ENCODE data around the gene PRKN. TPM values are rescaled to one million over a fixed set of nuclear protein-coding genes. Genes with fewer than 3 reads are reported as not detected.

The PRKN gene
- total RNA-seq, 1 donor from 2014 or later: 2.8 TPM

DNA sequence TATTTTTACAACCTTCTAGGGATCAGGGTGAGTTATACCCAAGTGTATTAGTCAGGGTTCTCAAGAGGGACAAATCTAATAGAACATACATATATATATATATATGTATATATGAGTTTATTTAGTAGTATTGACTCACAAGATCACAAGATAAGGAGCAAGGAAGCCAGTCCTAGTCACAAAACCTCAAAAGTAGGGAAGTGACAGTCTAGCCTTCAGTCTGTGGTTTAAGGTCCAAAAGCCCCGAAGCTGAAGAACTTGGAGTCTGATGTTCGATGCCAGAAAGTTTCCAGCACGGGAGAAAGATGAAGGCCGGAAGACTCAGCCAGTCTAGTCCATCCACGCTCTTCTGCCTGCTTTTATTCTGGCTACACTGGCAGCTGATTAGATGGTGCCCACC is 821.0 kb downstream of the PRKN start:
- H4K20me1 ChIP-seq (ENCODE audit: low read depth): no peaks in the 10 kb centered on the region
- no peaks in the 10 kb centered on the region for H3K79me2 ChIP-seq (ENCODE audit: low read depth)
- no peaks in the 10 kb centered on the region for H3K4me1 ChIP-seq
- H3K4me2 ChIP-seq: no peak overlapping the region
- H2AFZ ChIP-seq (replicated peaks): no peak overlapping the region
- H3K9ac ChIP-seq: no peak overlapping the region
- H3K9me3 ChIP-seq (ENCODE audit: low read depth): no peaks in the 10 kb centered on the region
- Mint-ChIP-seq H3K4me3 (no peak overlapping the region), H3K9me3 (peaks cover 7% of the 10 kb centered on the region), H3K4me1 (peaks cover 10% of the 10 kb centered on the region), H3K27me3 (ENCODE audit: insufficient read depth, low read depth) (no peaks in the 10 kb centered on the region), H3K27ac (no peak overlapping the region), H3K36me3 (peaks cover 1% of the 10 kb centered on the region)
- H3K27me3 ChIP-seq: no peaks in the 10 kb centered on the region
- no peak overlapping the region for H3K4me3 ChIP-seq
- TF ChIP-seq, protein P1, sequence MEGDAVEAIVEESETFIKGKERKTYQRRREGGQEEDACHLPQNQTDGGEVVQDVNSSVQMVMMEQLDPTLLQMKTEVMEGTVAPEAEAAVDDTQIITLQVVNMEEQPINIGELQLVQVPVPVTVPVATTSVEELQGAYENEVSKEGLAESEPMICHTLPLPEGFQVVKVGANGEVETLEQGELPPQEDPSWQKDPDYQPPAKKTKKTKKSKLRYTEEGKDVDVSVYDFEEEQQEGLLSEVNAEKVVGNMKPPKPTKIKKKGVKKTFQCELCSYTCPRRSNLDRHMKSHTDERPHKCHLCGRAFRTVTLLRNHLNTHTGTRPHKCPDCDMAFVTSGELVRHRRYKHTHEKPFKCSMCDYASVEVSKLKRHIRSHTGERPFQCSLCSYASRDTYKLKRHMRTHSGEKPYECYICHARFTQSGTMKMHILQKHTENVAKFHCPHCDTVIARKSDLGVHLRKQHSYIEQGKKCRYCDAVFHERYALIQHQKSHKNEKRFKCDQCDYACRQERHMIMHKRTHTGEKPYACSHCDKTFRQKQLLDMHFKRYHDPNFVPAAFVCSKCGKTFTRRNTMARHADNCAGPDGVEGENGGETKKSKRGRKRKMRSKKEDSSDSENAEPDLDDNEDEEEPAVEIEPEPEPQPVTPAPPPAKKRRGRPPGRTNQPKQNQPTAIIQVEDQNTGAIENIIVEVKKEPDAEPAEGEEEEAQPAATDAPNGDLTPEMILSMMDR (IDR thresholded peaks at IDR 0.05): no peak
- no peak for TF ChIP-seq EZH2 (IDR thresholded peaks at IDR 0.05)
- TF ChIP-seq EZH2phosphoT487 (IDR thresholded peaks at IDR 0.05): no peak
- no peaks in the 10 kb centered on the region for H3F3A ChIP-seq (ENCODE audit: low read depth)
- H3K36me3 ChIP-seq: no peaks in the 10 kb centered on the region
- H3K27ac ChIP-seq: no peak overlapping the region
- no peak for DNase-seq (ENCODE audit: low spot score)

DNA sequence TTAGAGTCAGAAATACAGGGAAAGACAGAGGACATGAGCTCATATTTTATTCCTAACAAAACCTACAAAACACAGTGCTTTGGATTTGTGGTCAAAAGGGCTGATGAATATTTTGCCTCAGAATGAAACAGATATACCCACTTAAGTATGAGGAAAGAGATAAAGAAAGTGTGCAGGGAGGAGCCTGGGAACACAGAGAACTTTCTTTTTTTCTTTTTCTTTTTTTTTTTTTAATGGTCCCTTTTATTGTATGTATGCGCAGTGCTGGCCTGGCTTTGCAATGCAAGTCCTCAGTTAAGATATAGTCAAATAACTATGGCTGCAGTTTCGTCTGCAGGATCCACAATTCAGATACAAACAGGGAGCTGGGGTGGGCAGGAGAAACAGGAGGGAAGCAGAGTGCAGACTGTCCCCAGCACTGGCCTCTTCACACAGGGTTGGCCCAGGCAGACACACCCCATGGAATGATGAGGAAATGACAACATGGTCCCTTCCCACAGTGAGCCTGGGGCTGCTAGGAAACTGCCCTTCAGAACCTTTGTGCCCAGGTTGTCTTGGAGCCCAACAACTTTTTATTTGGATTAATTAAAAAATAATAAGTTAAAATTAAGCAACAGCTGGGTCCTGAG is 823.9 kb downstream of the PRKN start:
- Mint-ChIP-seq H3K27me3 (ENCODE audit: insufficient read depth, low read depth) (peaks cover 3% of the 10 kb centered on the region), H3K4me1 (peaks cover 8% of the 10 kb centered on the region), H3K9me3 (peaks cover 4% of the 10 kb centered on the region), H3K36me3 (peaks cover 1% of the 10 kb centered on the region), H3K4me3 (no peak overlapping the region), H3K27ac (no peak overlapping the region)
- no peak overlapping the region for H3K4me2 ChIP-seq
- no peaks in the 10 kb centered on the region for H4K20me1 ChIP-seq (ENCODE audit: low read depth)
- no peaks in the 10 kb centered on the region for H3K27me3 ChIP-seq
- no peak overlapping the region for H3K4me3 ChIP-seq
- no peak for DNase-seq (ENCODE audit: low spot score)
- H3K79me2 ChIP-seq (ENCODE audit: low read depth): no peaks in the 10 kb centered on the region
- no peaks in the 10 kb centered on the region for H3K4me1 ChIP-seq
- H3K9me3 ChIP-seq (ENCODE audit: low read depth): no peaks in the 10 kb centered on the region
- no peak overlapping the region for H3K9ac ChIP-seq
- no peak overlapping the region for H2AFZ ChIP-seq (replicated peaks)
- TF ChIP-seq, protein P1 (IDR thresholded peaks at IDR 0.05): no peak
- TF ChIP-seq EZH2 (IDR thresholded peaks at IDR 0.05) (no peak), EZH2phosphoT487 (IDR thresholded peaks at IDR 0.05) (no peak)
- no peak overlapping the region for H3K27ac ChIP-seq
- H3F3A ChIP-seq (ENCODE audit: low read depth): no peaks in the 10 kb centered on the region
- no peaks in the 10 kb centered on the region for H3K36me3 ChIP-seq

DNA sequence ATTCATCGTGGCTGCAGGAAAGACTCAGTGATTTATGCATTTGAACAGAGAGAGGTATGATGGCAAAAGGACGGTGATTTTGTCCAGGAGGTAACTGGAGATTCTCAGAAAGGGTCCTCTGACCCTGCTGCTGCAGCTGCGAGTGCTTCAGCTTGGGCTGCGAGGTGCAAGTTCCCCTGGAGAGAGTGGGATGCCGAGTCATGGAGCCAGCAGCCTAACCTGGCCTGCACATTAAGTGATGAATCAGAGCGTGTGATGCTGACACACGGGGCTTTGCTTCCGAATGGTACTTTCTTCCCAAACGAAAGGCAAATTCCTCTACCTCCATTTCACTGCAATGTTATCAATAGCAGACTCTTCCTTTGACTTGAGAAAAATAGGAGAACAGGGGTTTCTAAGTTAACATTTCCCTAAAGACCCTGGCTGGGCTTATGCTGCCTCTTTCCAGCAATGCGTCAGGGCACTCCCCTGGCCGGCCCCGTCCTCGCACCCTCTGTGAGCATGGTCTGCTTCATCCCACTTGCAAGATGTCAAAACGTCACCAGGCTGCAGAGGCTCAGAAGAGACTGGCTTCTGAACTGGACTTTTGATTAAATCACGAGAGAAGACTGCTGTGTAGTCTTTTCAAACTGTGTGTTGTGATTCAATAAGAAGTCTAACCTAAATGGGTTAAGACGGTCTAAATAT is 825.7 kb downstream of the PRKN start:
- Histone ChIP-seq H3K4me3 (no peak overlapping the region), H3K27ac (no peak overlapping the region), H3K4me2 (no peak overlapping the region), H3K79me2 (ENCODE audit: low read depth) (no peaks in the 10 kb centered on the region), H3K9me3 (ENCODE audit: low read depth) (no peaks in the 10 kb centered on the region), H2AFZ (replicated peaks) (peak overlapping the region; percentile 65), H3K27me3 (no peaks in the 10 kb centered on the region), H3K36me3 (no peaks in the 10 kb centered on the region), H4K20me1 (ENCODE audit: low read depth) (no peaks in the 10 kb centered on the region), H3K9ac (no peak overlapping the region), H3K4me1 (no peaks in the 10 kb centered on the region), H3F3A (ENCODE audit: low read depth) (no peaks in the 10 kb centered on the region)
- Mint-ChIP-seq H3K4me1 (peaks cover 8% of the 10 kb centered on the region), H3K27ac (no peak overlapping the region), H3K9me3 (peaks cover 4% of the 10 kb centered on the region), H3K36me3 (peaks cover 1% of the 10 kb centered on the region), H3K4me3 (no peak overlapping the region), H3K27me3 (ENCODE audit: insufficient read depth, low read depth) (peaks cover 5% of the 10 kb centered on the region)
- TF ChIP-seq, protein P1 (IDR thresholded peaks at IDR 0.05): no peak
- TF ChIP-seq EZH2phosphoT487 (IDR thresholded peaks at IDR 0.05) (no peak), EZH2 (IDR thresholded peaks at IDR 0.05) (no peak)
- DNase-seq (ENCODE audit: low spot score): no peak

Data from neural progenitor cell (in vitro differentiated cells).